NCI-H2081 treated with DMSO at 0.1 percent for 48 hours (cell line): Measurements from ENCODE around the gene CDC40.

ENCODE experiments used
- DNase-seq: peaks from one replicate; lab custom pipeline; 2025; lab: John Stamatoyannopoulos, UW

The CDC40 gene

GRCh38 chr6:110180228-110181008 is at the start of gene CDC40:
Gene CDC40 (plus strand): TSS chr6:110180427. CDS start chr6:110180445, 18 bp downstream.
- DNase-seq, result no peak

GRCh38 chr6:110137924-110138887 is 42.0 kb upstream of the CDC40 start:
- no peak for DNase-seq

GRCh38 chr6:110139052-110139451 is 41.2 kb upstream of the CDC40 start:
- DNase-seq, result no peak

- DNase-seq, result no peak
Measured at GRCh38 chr6:110140650-110141049, 39.6 kb upstream of the CDC40 start.

- DNase-seq, result no peak
Measured at GRCh38 chr6:110147870-110148269, 32.4 kb upstream of the CDC40 start.

GRCh38 chr6:110158479-110158878 is 21.7 kb upstream of the CDC40 start:
- no peak for DNase-seq

GRCh38 chr6:110170081-110170480 is 10.1 kb upstream of the CDC40 start:
- no peak for DNase-seq

GRCh38 chr6:110173506-110174132 is 6.6 kb upstream of the CDC40 start:
- DNase-seq, result no peak

- peak; percentile 2 for DNase-seq
Measured at GRCh38 chr6:110178626-110179405, 1.4 kb upstream of the CDC40 start.

GRCh38 chr6:110179406-110180227 is 610 bp upstream of the CDC40 start, which contains the start of gene WASF1:
Gene WASF1 (minus strand): TSS chr6:110179670. CDS start chr6:110127601, 52,069 bp downstream.
- DNase-seq, result peak; percentile 85

- DNase-seq, result no peak
Measured at GRCh38 chr6:110181131-110182030, 1.2 kb downstream of the CDC40 start.

- DNase-seq, result no peak
Measured at GRCh38 chr6:110183292-110183885, 3.2 kb downstream of the CDC40 start.

- no peak for DNase-seq
Measured at GRCh38 chr6:110185879-110186278, 5.7 kb downstream of the CDC40 start.

- DNase-seq, result no peak
Measured at GRCh38 chr6:110188791-110189190, 8.6 kb downstream of the CDC40 start.

GRCh38 chr6:110190726-110191125 is 10.5 kb downstream of the CDC40 start:
- no peak for DNase-seq

- DNase-seq, result no peak
Measured at GRCh38 chr6:110191477-110191876, 11.2 kb downstream of the CDC40 start.

- no peak for DNase-seq
Measured at GRCh38 chr6:110195639-110196038, 15.4 kb downstream of the CDC40 start.

GRCh38 chr6:110196874-110197273 is 16.6 kb downstream of the CDC40 start:
- no peak for DNase-seq

GRCh38 chr6:110198561-110198960 is 18.3 kb downstream of the CDC40 start:
- no peak for DNase-seq
